ENCODE results near the gene TNNT3.

DNA sequence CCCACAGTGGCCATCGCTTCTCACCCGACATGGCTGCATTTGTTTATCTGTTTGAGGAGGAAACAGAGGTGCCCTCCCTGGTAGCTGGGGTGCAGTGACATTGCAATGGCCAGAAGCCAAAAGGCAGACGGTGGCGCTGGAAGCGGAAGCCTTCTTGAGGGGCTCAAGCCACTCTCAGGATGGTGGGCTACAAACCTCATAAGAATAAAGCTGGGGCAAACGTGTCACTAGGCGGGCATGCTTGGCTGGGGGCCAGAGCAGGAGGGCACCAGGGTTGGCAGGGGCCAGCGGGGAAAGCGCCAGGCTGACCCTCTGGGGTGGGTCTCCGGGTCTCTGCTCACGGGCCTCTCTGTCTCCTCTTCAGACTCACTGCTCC is 12.6 kb downstream of the TNNT3 start:
- TF ChIP-seq CTCF (conservative IDR thresholded peaks at IDR 0.05; ENCODE audit: low read depth, low read length) (no peak), EZH2 (IDR thresholded peaks at IDR 0.05; ENCODE audit: borderline replicate concordance, low read depth, low read length, poor library complexity, severe bottlenecking) (no peak)

Data from A673 (cell line).